ENCODE results near the gene NOM1. TPM values are rescaled to one million over a fixed set of nuclear protein-coding genes. Genes with fewer than 3 reads are reported as not detected.

NOM1 gene
- polyA plus RNA-seq, 4 donors: 3.6 to 19.7 (median 7.2) TPM

- no peak for FAIRE-seq
- 85 to 88% (median 88%) methylated on average over 12 of the region's 12 CpGs for WGBS, 3 donors
These were observed 14.0 kb downstream of the NOM1 start for GRCh38 chr7:156963472-156963871.

GRCh38 chr7:156964971-156965370 is 15.5 kb downstream of the NOM1 start:
- no peaks in the 10 kb centered on the region for H3K27me3 ChIP-seq (ENCODE audit: control insufficient read depth in 3 of 3, insufficient read depth in 3 of 3, low read length in 3 of 3)
- DNase-seq (no peak), FAIRE-seq (no peak)
- no peak overlapping the region for H3K27ac ChIP-seq (ENCODE audit: low read depth in 1 of 3, low read length in 2 of 3)
- H3K9me3 ChIP-seq (ENCODE audit: control insufficient read depth in 2 of 2, insufficient read depth in 1 of 2, low read depth in 1 of 2, low read length in 1 of 2): no peaks in the 10 kb centered on the region
- WGBS, 3 donors: 96 to 98% (median 96%) methylated on average over 11 of the region's 11 CpGs
- H3K4me1 ChIP-seq (ENCODE audit: control insufficient read depth in 3 of 3, insufficient read depth in 2 of 3, low read depth in 1 of 3, low read length in 2 of 3): no peaks in the 10 kb centered on the region
- peaks cover 12 to 81% (median 18%) of the 10 kb centered on the region in 3 donors for H3K36me3 ChIP-seq (ENCODE audit: control insufficient read depth in 3 of 3, insufficient read depth in 2 of 3, low read depth in 1 of 3, low read length in 3 of 3)
- H3K4me3 ChIP-seq (ENCODE audit: low read depth in 1 of 3, low read length in 3 of 3): no peak overlapping the region

More at GRCh38 chr7:156963472-156963871, 14.0 kb downstream of the NOM1 start:
- H3K9me3 ChIP-seq (ENCODE audit: control insufficient read depth in 2 of 2, insufficient read depth in 1 of 2, low read depth in 1 of 2, low read length in 1 of 2): no peaks in the 10 kb centered on the region
- no peaks in the 10 kb centered on the region for H3K27me3 ChIP-seq (ENCODE audit: control insufficient read depth in 3 of 3, insufficient read depth in 3 of 3, low read length in 3 of 3)
- H3K36me3 ChIP-seq (ENCODE audit: control insufficient read depth in 3 of 3, insufficient read depth in 2 of 3, low read depth in 1 of 3, low read length in 3 of 3): peaks cover 15 to 83% (median 18%) of the 10 kb centered on the region in 3 donors
- no peaks in the 10 kb centered on the region for H3K4me1 ChIP-seq (ENCODE audit: control insufficient read depth in 3 of 3, insufficient read depth in 2 of 3, low read depth in 1 of 3, low read length in 2 of 3)
- no peak overlapping the region for H3K27ac ChIP-seq (ENCODE audit: low read depth in 1 of 3, low read length in 2 of 3)
- H3K4me3 ChIP-seq (ENCODE audit: low read depth in 1 of 3, low read length in 3 of 3): no peak overlapping the region
- DNase-seq: no peak

GRCh38 chr7:156966387-156966786 is 16.9 kb downstream of the NOM1 start:
- WGBS, 3 donors: 96 to 97% (median 97%) methylated on average over 8 of the region's 8 CpGs

GRCh38 chr7:156968183-156968582 is 18.7 kb downstream of the NOM1 start:
- Histone ChIP-seq H3K4me1 (ENCODE audit: control insufficient read depth in 3 of 3, insufficient read depth in 2 of 3, low read depth in 1 of 3, low read length in 2 of 3) (no peaks in the 10 kb centered on the region), H3K4me3 (ENCODE audit: low read depth in 1 of 3, low read length in 3 of 3) (no peak overlapping the region), H3K27me3 (ENCODE audit: control insufficient read depth in 3 of 3, insufficient read depth in 3 of 3, low read length in 3 of 3) (no peaks in the 10 kb centered on the region), H3K9me3 (ENCODE audit: control insufficient read depth in 2 of 2, insufficient read depth in 1 of 2, low read depth in 1 of 2, low read length in 1 of 2) (no peaks in the 10 kb centered on the region), H3K36me3 (ENCODE audit: control insufficient read depth in 3 of 3, insufficient read depth in 2 of 3, low read depth in 1 of 3, low read length in 3 of 3) (peaks cover 12 to 56% (median 16%) of the 10 kb centered on the region in 3 donors), H3K27ac (ENCODE audit: low read depth in 1 of 3, low read length in 2 of 3) (no peak overlapping the region)
- FAIRE-seq (no peak), DNase-seq (no peak)
- WGBS, 3 donors: 92 to 97% (median 95%) methylated on average over 27 of the region's 27 CpGs

More at GRCh38 chr7:156966387-156966786, 16.9 kb downstream of the NOM1 start:
- Histone ChIP-seq H3K27ac (ENCODE audit: low read depth in 1 of 3, low read length in 2 of 3) (no peak overlapping the region), H3K4me3 (ENCODE audit: low read depth in 1 of 3, low read length in 3 of 3) (no peak overlapping the region), H3K27me3 (ENCODE audit: control insufficient read depth in 3 of 3, insufficient read depth in 3 of 3, low read length in 3 of 3) (no peaks in the 10 kb centered on the region), H3K9me3 (ENCODE audit: control insufficient read depth in 2 of 2, insufficient read depth in 1 of 2, low read depth in 1 of 2, low read length in 1 of 2) (no peaks in the 10 kb centered on the region), H3K4me1 (ENCODE audit: control insufficient read depth in 3 of 3, insufficient read depth in 2 of 3, low read depth in 1 of 3, low read length in 2 of 3) (no peaks in the 10 kb centered on the region), H3K36me3 (ENCODE audit: control insufficient read depth in 3 of 3, insufficient read depth in 2 of 3, low read depth in 1 of 3, low read length in 3 of 3) (peaks cover 12 to 72% (median 13%) of the 10 kb centered on the region in 3 donors)
- DNase-seq (no peak), FAIRE-seq (no peak)

- no peak for FAIRE-seq
These were observed 20.5 kb downstream of the NOM1 start for GRCh38 chr7:156969972-156970420.

GRCh38 chr7:156975620-156976019 is 26.1 kb downstream of the NOM1 start:
- H3K9me3 ChIP-seq (ENCODE audit: control insufficient read depth in 2 of 2, insufficient read depth in 1 of 2, low read depth in 1 of 2, low read length in 1 of 2): peaks cover 0 to 10% of the 10 kb centered on the region in 2 donors
- H3K36me3 ChIP-seq (ENCODE audit: control insufficient read depth in 3 of 3, insufficient read depth in 2 of 3, low read depth in 1 of 3, low read length in 3 of 3): peaks cover 0 to 8% (median 5%) of the 10 kb centered on the region in 3 donors
- no peak for FAIRE-seq
- no peak for DNase-seq
- H3K4me1 ChIP-seq (ENCODE audit: control insufficient read depth in 3 of 3, insufficient read depth in 2 of 3, low read depth in 1 of 3, low read length in 2 of 3): no peaks in the 10 kb centered on the region
- WGBS, 3 donors: 81 to 92% (median 84%) methylated on average over 5 of the region's 5 CpGs
- H3K27ac ChIP-seq (ENCODE audit: low read depth in 1 of 3, low read length in 2 of 3): no peak overlapping the region
- no peak overlapping the region for H3K4me3 ChIP-seq (ENCODE audit: low read depth in 1 of 3, low read length in 3 of 3)
- H3K27me3 ChIP-seq (ENCODE audit: control insufficient read depth in 3 of 3, insufficient read depth in 3 of 3, low read length in 3 of 3): no peaks in the 10 kb centered on the region

More at GRCh38 chr7:156969972-156970420, 20.5 kb downstream of the NOM1 start:
- Histone ChIP-seq H3K4me3 (ENCODE audit: low read depth in 1 of 3, low read length in 3 of 3) (no peak overlapping the region), H3K27ac (ENCODE audit: low read depth in 1 of 3, low read length in 2 of 3) (no peak overlapping the region), H3K27me3 (ENCODE audit: control insufficient read depth in 3 of 3, insufficient read depth in 3 of 3, low read length in 3 of 3) (no peaks in the 10 kb centered on the region), H3K9me3 (ENCODE audit: control insufficient read depth in 2 of 2, insufficient read depth in 1 of 2, low read depth in 1 of 2, low read length in 1 of 2) (no peaks in the 10 kb centered on the region), H3K36me3 (ENCODE audit: control insufficient read depth in 3 of 3, insufficient read depth in 2 of 3, low read depth in 1 of 3, low read length in 3 of 3) (peaks cover 11 to 45% (median 12%) of the 10 kb centered on the region in 3 donors), H3K4me1 (ENCODE audit: control insufficient read depth in 3 of 3, insufficient read depth in 2 of 3, low read depth in 1 of 3, low read length in 2 of 3) (no peaks in the 10 kb centered on the region)
- DNase-seq: peak; percentile 19 to 31
- whole genome bisulfite sequencing, 3 donors: 57 to 72% (median 64%) methylated on average over 3 of the region's 3 CpGs

GRCh38 chr7:156979007-156979606 is 29.6 kb downstream of the NOM1 start:
- peaks cover 0 to 6% (median 0%) of the 10 kb centered on the region in 3 donors for H3K36me3 ChIP-seq (ENCODE audit: control insufficient read depth in 3 of 3, insufficient read depth in 2 of 3, low read depth in 1 of 3, low read length in 3 of 3)
- H3K9me3 ChIP-seq (ENCODE audit: control insufficient read depth in 2 of 2, insufficient read depth in 1 of 2, low read depth in 1 of 2, low read length in 1 of 2): peaks cover 0 to 10% of the 10 kb centered on the region in 2 donors
- FAIRE-seq (no peak), DNase-seq (no peak)
- no peak overlapping the region for H3K4me3 ChIP-seq (ENCODE audit: low read depth in 1 of 3, low read length in 3 of 3)
- 94 to 100% (median 96%) methylated on average over 1 of the region's 1 CpG for WGBS, 3 donors
- no peaks in the 10 kb centered on the region for H3K27me3 ChIP-seq (ENCODE audit: control insufficient read depth in 3 of 3, insufficient read depth in 3 of 3, low read length in 3 of 3)
- H3K27ac ChIP-seq (ENCODE audit: low read depth in 1 of 3, low read length in 2 of 3): no peak overlapping the region
- H3K4me1 ChIP-seq (ENCODE audit: control insufficient read depth in 3 of 3, insufficient read depth in 2 of 3, low read depth in 1 of 3, low read length in 2 of 3): no peaks in the 10 kb centered on the region

- H3K4me1 ChIP-seq (ENCODE audit: control insufficient read depth in 3 of 3, insufficient read depth in 2 of 3, low read depth in 1 of 3, low read length in 2 of 3): no peaks in the 10 kb centered on the region
- FAIRE-seq (no peak), DNase-seq (no peak)
- no peak overlapping the region for H3K4me3 ChIP-seq (ENCODE audit: low read depth in 1 of 3, low read length in 3 of 3)
- peaks cover 0 to 6% (median 0%) of the 10 kb centered on the region in 3 donors for H3K36me3 ChIP-seq (ENCODE audit: control insufficient read depth in 3 of 3, insufficient read depth in 2 of 3, low read depth in 1 of 3, low read length in 3 of 3)
- 95 to 97% (median 95%) methylated on average over 4 of the region's 4 CpGs for WGBS, 3 donors
- no peak overlapping the region for H3K27ac ChIP-seq (ENCODE audit: low read depth in 1 of 3, low read length in 2 of 3)
- no peaks in the 10 kb centered on the region for H3K27me3 ChIP-seq (ENCODE audit: control insufficient read depth in 3 of 3, insufficient read depth in 3 of 3, low read length in 3 of 3)
- peaks cover 0 to 10% of the 10 kb centered on the region in 2 donors for H3K9me3 ChIP-seq (ENCODE audit: control insufficient read depth in 2 of 2, insufficient read depth in 1 of 2, low read depth in 1 of 2, low read length in 1 of 2)
These were observed 30.2 kb downstream of the NOM1 start for GRCh38 chr7:156979711-156980110.

Measured in small intestine (tissue), 7 donors.